Body of pancreas (tissue), 4 donors: Measurements from ENCODE around the gene PREX1.

Source experiments
- POLR2A ChIP-seq, 3 donors: fragments of 450-650 bp; IDR thresholded peaks; one replicate each; pipeline ENCODE4 v1.6.1; 2016; ENCODE audit warnings: antibody characterized with exemption in 3 of 3, mild to moderate bottlenecking in 2 of 3
- TF ChIP-seq, protein P1 (sequence below), 7 experiments: fragments of 450-650 bp in 4 of 7; fragments of 200-600 bp in 3 of 7; sonication (generic) in 3 of 7; IDR thresholded peaks; one replicate each; pipeline ENCODE4 v1.5.1; 2016 to 2019; ENCODE audit warnings: antibody characterized with exemption in 7 of 7

DNA sequence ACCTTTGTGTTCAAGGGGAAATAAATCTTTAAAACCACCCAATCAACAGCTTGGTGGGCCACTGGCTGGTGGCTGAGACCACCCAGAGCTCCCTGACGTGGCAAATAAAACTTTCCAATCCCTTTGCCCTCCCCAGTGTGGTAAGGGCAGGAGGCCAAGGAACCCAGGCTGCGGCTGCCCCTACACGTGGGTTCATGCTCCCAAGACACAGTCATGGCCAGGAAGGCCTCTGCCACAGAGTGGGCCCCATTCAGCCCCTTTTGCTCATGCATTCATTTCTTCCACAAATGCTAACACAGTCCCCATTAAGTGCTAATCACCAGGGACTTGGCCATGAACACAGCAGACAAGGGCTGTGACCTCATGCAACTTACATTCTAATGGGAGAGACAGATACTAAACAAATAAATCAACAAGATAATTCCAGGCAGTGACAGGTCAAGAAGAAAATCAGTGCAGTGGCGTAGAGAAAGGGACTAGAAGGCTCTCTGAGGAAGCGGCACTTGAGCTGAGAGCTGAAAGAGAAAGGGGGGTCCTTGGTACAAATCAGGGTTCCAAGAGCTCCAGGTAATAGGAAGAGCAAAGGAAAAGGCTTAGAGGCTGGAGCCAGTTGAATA, 13.8 kb downstream of the PREX1 start:
- TF ChIP-seq, protein P1, sequence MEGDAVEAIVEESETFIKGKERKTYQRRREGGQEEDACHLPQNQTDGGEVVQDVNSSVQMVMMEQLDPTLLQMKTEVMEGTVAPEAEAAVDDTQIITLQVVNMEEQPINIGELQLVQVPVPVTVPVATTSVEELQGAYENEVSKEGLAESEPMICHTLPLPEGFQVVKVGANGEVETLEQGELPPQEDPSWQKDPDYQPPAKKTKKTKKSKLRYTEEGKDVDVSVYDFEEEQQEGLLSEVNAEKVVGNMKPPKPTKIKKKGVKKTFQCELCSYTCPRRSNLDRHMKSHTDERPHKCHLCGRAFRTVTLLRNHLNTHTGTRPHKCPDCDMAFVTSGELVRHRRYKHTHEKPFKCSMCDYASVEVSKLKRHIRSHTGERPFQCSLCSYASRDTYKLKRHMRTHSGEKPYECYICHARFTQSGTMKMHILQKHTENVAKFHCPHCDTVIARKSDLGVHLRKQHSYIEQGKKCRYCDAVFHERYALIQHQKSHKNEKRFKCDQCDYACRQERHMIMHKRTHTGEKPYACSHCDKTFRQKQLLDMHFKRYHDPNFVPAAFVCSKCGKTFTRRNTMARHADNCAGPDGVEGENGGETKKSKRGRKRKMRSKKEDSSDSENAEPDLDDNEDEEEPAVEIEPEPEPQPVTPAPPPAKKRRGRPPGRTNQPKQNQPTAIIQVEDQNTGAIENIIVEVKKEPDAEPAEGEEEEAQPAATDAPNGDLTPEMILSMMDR (IDR thresholded peaks at IDR 0.05): no peak
- TF ChIP-seq POLR2A (IDR thresholded peaks at IDR 0.05): no peak
